RWPE1 (cell line): Measurements from ENCODE around the gene MYF5.

ENCODE experiments used
- CTCF ChIA-PET: fragments of 350-600 bp; sonication (Branson Sonifier 250); formaldehyde crosslinking; extraction: SDS; loops from one replicate; lab custom pipeline; 2021; lab: Yijun Ruan, JAX
- POLR2A ChIA-PET: fragments of 400-600 bp; formaldehyde crosslinking; extraction: SDS; loops from one replicate; lab custom pipeline; 2020; ENCODE audit warnings: antibody characterized with exemption; ENCODE audit not compliant: low non-redundant PET; lab: Yijun Ruan, JAX
- DNase-seq: peaks from one replicate; pipeline ENCODE4 v3.0.0; 2012; ENCODE audit warnings: low spot score
- H3K27ac ChIP-seq: fragments of 450-650 bp; 2 replicates; pipeline ENCODE4 v1.5.1; 2017
- TF ChIP-seq, protein P1 (sequence below): fragments of 450-650 bp; conservative IDR thresholded peaks from 2 replicates; pipeline ENCODE4 v1.5.1; 2017; ENCODE audit warnings: low read depth, mild to moderate bottlenecking

MYF5 gene

DNA sequence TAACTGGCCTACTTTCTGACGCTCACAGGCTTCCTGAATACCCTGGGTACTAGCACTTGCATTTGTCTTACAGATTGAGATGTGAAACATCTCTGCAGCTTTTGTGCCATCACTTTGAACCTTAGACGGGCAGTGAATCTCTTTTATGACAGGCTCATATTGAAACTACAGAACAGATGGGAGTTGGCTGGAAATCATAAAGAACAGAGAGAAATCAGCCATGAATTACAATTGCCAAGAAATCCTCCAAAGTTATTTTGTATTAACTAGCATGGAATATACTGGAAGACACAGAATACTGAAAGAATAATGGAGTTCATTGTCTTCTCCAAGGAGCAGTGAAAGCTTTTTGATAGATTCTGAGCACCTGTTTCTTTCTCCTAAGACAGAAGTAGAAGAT lies 32.7 kb downstream of the MYF5 start:
- DNase-seq = no peak
- POLR2A ChIA-PET = no interaction called here
- TF ChIP-seq, protein P1, sequence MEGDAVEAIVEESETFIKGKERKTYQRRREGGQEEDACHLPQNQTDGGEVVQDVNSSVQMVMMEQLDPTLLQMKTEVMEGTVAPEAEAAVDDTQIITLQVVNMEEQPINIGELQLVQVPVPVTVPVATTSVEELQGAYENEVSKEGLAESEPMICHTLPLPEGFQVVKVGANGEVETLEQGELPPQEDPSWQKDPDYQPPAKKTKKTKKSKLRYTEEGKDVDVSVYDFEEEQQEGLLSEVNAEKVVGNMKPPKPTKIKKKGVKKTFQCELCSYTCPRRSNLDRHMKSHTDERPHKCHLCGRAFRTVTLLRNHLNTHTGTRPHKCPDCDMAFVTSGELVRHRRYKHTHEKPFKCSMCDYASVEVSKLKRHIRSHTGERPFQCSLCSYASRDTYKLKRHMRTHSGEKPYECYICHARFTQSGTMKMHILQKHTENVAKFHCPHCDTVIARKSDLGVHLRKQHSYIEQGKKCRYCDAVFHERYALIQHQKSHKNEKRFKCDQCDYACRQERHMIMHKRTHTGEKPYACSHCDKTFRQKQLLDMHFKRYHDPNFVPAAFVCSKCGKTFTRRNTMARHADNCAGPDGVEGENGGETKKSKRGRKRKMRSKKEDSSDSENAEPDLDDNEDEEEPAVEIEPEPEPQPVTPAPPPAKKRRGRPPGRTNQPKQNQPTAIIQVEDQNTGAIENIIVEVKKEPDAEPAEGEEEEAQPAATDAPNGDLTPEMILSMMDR = no peak
- CTCF ChIA-PET = no interaction called here
- no peak overlapping the region for H3K27ac ChIP-seq

DNA sequence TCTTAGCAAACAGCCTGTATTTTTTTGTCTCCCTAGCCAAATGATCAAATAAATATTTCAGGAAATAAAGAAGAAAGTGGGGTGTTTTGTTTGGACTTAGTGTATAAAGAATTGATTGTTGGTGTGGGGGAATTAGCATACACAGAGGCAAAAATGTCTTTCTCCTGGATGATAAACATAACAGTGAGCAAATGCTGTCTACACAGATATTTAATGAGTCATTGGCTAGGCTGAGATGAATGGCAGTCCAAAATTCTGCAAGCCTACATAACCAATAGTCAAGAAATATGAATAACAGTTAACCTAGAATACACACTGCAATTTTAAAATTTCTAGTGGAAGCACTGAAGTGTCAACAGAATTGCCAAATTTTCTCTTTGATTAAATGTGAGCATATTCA lies 35.8 kb downstream of the MYF5 start:
- POLR2A ChIA-PET = no interaction called here
- no peak for DNase-seq
- H3K27ac ChIP-seq = no peak overlapping the region
- CTCF ChIA-PET = no interaction called here
- TF ChIP-seq, protein P1 = no peak

DNA sequence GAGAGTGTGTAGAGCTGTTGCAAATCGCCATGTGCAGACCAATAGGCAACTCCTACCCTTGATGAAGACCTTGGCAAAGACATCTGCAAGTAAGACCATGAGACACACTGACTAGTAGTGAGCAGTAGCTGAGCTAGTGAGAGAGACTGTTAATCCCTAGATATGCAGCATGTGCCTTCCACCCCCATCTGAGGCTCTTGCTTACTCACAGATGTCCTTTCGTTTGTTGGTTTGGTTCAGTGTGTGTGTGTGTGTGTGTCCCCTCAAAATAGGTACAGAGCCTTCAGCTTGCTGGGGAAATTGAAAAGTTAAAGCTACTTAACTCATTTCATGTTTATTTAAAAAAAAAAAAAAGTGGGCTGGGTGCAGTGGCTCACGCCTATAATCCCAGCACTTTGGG lies 37.6 kb downstream of the MYF5 start:
- TF ChIP-seq, protein P1 = no peak
- CTCF ChIA-PET = interaction anchor here (0.6 kb wide), 2 partner anchors 58 to 317 kb away, joined by 3 read pairs; no protein-coding TSS in a partner anchor
- H3K27ac ChIP-seq = no peak overlapping the region
- POLR2A ChIA-PET = interaction anchor here (0.6 kb wide), 1 partner anchor 10 kb away, joined by 8 read pairs; no protein-coding TSS in a partner anchor
- no peak for DNase-seq

DNA sequence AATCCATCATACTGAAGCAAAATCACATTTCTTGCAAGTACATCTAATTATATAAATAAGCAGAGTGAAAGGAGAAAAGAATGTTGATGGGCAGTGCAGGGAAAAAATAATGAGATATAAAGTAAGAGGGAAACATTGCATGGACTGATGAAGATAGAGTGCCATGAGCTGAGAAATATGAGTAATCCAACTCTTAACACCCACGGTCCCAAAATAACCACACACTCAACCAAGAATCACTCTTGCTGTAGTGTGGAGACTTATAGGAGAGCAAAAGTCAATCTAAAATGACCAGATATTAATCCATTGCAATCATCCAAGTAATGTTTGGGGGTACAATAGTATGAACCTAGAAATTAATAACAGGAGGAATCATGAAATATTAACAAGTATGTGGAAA lies 40.2 kb downstream of the MYF5 start:
- no peak for DNase-seq
- H3K27ac ChIP-seq = no peak overlapping the region
- CTCF ChIA-PET = interaction anchor here (1.0 kb wide), 1 partner anchor 792 kb away, joined by 3 read pairs; no protein-coding TSS in a partner anchor
- POLR2A ChIA-PET = no interaction called here
- TF ChIP-seq, protein P1 = no peak

DNA sequence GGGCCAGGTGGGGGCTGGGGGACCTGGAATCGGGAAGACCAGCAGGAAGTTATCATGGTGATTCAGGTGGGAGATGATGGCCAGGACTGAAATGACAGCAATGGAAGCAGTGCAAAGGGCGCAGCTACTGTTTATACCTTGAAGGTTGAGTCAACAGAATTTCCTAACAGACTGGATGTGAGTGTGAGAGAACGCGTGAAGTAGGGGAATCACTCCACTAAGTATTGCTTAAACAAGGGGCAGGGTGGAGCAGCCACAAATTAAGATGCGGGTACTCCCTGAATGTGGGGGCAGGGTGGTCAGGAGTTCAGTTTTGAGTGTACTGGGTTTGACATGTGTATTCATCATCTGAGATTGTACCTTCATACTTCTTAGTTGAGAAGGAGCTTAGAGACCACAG lies 45.1 kb downstream of the MYF5 start:
- CTCF ChIA-PET = no interaction called here
- DNase-seq = no peak
- no peak overlapping the region for H3K27ac ChIP-seq
- TF ChIP-seq, protein P1 = no peak
- POLR2A ChIA-PET = no interaction called here

DNA sequence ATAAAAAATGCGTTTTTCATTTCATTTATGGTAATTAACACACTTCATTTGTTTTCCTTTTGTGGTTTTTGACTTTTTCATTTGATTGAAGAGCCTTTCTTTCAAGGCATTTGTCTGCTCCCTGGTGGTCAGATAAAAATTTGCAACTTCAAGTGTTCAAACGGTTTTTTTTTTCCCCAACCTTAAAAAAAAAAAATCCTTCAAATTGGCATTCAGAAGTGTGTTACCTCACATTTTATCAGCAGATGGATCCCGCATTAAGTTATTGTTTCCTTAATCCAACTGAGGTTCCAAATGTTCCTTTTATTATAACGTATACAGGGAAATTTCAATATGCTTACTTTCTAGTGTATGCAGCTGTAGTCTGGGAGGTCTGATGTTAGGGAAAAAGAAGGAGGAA lies 47.2 kb downstream of the MYF5 start:
- CTCF ChIA-PET = interaction anchor here (0.7 kb wide), 2 partner anchors 69 to 1312 kb away, joined by 3 to 4 read pairs; no protein-coding TSS in a partner anchor
- DNase-seq = no peak
- POLR2A ChIA-PET = no interaction called here
- H3K27ac ChIP-seq = no peak overlapping the region
- TF ChIP-seq, protein P1 = peak; percentile 57
